NCI-H2081 (cell line): ENCODE data around the gene CCDC112.
A peak's percentile ranks its signal among the peaks of the same experiment; 100 is the strongest.

Experiments used
- DNase-seq, 2 experiments: peaks; one replicate each; lab custom pipeline; 2025; lab: John Stamatoyannopoulos, UW

The CCDC112 gene

DNA sequence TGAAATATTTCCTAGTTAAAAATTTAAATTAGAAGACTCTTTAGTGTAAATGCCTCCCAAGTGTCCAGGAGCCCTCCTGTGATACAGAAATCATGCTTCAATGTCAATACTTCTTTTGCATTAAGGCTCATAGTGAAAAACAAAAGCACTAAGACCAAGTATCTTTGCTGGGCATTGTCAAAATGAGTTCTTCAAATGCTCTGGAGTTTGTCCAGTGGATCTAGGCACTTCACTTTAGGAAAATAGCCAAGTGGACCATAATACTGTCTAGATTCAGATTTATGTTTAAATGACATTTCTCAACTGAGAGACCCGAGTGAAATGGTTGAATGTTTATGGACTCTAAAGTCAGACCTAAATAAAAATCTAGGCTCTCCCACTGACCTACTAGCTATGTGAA, 21.3 kb upstream of the CCDC112 start:
- DNase-seq = no peak

- DNase-seq = no peak
These were observed 20.9 kb upstream of the CCDC112 start for GRCh38 chr5:115317320-115317719.

DNA sequence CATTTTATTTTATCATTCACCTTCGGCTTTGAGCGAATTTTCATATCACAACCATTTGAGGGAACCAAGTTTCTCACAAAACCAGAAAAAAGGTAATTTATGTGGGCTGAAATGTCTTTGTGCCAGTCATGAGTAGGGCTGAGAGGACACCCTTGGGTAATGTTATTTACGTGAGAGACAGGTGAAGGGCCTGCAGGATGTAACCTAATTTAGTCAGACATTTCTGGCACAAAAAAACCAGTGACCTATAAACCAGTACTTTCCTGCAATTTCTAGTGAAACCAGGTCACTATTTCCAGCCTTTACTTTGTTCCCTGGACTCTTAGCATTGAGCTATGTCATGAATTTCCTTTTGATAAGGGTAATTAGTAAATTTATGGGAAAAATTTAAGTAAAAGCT, 17.2 kb upstream of the CCDC112 start:
- no peak for DNase-seq

DNA sequence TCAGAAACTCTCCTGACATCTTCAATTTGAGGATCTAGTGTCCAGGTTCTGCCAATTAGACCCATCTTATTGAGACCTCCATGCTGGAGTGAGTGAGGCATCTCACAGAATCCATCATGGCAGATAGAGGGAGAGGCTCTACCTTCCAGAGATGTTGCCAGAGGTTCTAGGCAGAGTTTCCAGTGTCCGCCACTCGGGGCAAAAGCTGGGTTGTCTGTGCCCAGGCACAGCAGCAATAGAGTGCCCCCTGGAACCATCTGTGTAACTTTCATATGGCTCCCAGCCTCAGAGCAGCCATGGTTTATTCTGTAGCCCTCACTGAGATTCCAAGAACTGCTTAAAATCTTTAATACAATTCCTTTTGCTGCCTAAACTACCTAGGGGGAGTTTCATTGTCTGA, 16.6 kb upstream of the CCDC112 start:
- no peak for DNase-seq

DNA sequence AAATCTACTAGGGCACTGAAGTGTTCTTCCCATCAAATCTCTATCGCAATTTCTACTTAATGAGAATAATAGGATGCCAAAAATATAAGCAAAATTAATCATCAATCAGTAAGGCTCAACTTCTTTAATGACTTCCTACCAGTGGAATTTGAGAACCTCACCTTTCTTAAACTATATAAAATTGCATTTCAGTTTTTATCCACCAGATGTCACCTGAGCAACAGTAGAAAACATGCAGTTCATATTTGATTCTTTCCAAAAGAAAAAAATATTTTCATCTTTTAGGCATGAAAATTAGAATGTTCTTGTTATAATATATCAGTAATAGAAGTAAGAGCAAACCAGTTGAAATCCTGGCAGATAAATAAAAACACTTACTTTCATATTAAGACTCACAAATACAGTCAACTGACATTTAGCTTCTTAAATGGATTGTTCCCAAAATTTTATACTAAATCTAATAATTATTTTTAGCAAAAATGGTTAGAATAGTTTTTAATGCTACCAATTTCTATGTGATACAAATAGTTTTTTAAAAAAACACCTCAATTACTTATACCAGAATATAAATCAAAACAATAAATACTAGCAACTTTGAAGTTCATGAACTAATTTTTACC, 13.4 kb upstream of the CCDC112 start:
- peak in 1 of 2 experiments; percentile 1 for DNase-seq

GRCh38 chr5:115308815-115309214, 12.4 kb upstream of the CCDC112 start:
- no peak for DNase-seq

GRCh38 chr5:115306011-115306536, 9.6 kb upstream of the CCDC112 start:
- no peak for DNase-seq

- no peak for DNase-seq
These were observed 8.0 kb upstream of the CCDC112 start for GRCh38 chr5:115304496-115304895.

GRCh38 chr5:115298811-115299210, 2.4 kb upstream of the CCDC112 start:
- DNase-seq = no peak

- no peak for DNase-seq
These were observed 577 bp upstream of the CCDC112 start for GRCh38 chr5:115297031-115297430.

DNA sequence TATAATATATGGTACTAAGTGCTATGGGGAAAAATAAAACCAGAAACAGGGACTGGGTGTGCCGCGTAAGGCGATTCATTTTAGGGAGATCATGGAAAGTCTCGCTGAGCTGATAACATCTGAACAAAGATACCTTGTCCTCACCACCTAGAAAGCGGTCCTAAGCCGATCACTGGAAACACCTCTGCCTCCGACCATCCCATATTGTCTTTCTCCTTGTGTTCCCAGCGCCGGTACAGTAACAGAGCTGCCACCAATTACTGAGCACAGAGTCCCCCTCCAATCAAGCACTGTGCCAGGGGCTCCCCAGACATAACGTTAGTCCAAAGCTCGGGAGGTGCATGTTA, 704 bp downstream of the CCDC112 start:
- peak; percentile 16 to 32 for DNase-seq

DNA sequence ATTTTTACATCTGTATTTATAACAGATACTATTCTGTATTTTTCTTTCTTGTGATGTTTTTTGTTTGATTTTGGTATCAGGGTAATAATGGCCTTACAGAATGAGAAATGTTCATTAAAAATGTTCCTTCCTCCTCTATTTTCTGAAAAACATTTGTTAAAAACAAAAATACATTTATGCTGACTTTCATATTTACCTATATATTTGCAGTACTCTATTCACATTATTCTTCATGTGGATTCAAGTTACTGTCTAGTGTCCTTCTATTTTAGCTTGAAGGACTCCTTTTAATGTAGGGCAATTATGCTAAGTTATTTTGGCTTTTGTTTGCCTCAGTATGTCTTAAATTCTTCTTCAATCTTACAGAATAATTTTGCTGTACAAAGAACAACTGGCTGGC, 5.1 kb downstream of the CCDC112 start:
- no peak for DNase-seq

- DNase-seq = no peak
These were observed 7.3 kb downstream of the CCDC112 start for GRCh38 chr5:115289104-115289503.

DNA sequence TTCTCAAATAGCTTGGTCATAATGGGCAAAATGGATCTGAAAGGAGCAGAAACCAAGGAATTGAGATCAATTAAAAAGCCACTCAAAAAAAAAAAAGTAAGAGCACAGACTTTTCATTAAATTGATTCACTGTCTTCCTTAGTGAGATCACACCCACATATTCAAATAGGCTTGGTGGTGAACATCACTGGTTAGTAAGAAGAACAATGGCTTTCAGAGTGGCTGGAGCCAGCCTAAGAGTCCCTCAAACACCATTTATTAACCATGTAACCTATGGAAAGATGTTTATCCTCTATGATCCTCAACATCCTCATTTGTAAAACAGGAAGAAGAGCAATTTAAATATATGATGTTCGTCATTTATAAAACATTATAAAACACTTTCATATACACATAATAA, 12.4 kb downstream of the CCDC112 start:
- DNase-seq = no peak

DNA sequence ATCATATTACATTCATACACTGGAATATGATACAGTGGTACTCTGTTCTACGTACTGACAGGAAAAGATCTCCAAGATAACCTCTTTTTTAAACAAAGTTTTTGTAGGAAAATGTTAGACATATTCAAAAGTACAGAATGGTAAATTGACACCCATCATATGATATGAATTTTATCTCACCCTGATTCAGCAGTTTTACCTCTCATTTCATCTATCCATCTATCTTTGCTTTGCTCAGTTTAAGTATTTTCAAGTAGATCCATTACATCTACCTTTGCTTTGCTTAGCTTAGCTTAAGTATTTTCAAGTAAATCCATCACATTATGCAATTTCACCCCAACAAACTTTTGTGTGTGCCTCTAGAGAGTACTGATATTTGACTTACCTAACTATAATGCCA, 14.3 kb downstream of the CCDC112 start:
- no peak for DNase-seq

- no peak for DNase-seq
These were observed 21.9 kb downstream of the CCDC112 start for GRCh38 chr5:115274584-115274983.

- DNase-seq = no peak
These were observed 24.0 kb downstream of the CCDC112 start for GRCh38 chr5:115272297-115272958.

- DNase-seq = no peak
These were observed 25.0 kb downstream of the CCDC112 start for GRCh38 chr5:115271295-115272050.

GRCh38 chr5:115267617-115268016, 28.8 kb downstream of the CCDC112 start:
- no peak for DNase-seq

DNA sequence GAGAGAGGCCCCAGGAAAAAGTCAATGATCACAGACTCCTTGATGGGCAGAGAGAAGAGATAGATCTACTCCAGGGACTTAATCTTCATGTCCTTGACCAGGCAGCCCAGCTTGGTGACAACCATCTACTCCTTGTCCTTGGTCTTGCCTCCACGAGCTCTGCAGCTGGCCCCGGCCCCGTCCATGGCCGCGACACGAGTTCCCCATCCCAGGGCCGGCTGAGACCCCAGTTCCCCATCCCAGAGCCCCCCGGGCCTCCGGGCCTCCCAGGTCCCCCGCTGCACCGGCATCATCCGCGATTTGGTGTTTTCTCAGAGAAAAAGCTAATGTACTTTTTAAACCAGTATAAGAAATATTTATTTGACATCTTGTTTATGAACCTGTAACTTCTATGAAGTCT, 31.2 kb downstream of the CCDC112 start:
- DNase-seq = no peak

- no peak for DNase-seq
These were observed 31.7 kb downstream of the CCDC112 start for GRCh38 chr5:115264786-115265185.

GRCh38 chr5:115263078-115263380, 33.4 kb downstream of the CCDC112 start:
- DNase-seq = no peak

GRCh38 chr5:115262321-115263077, 34.0 kb downstream of the CCDC112 start, which contains the start of gene PGGT1B:
Gene PGGT1B, minus strand, starts transcription at chr5:115262877. Its CDS starts 26 bp downstream, at chr5:115262851.
- peak; percentile 30 to 62 for DNase-seq
